ENCODE data around the gene SMYD5.

Gene SMYD5

GRCh38 chr2:73264783-73265182 lies 50.7 kb downstream of the SMYD5 start:
- Histone ChIP-seq H3K36me3 (ENCODE audit: insufficient read depth, low read length) (no peaks in the 10 kb centered on the region), H3K27me3 (ENCODE audit: control insufficient read depth, insufficient read depth, low read length) (peaks cover 31% of the 10 kb centered on the region), H3K4me3 (ENCODE audit: low read length) (no peak overlapping the region), H3K9ac (ENCODE audit: low read depth, low read length) (no peak overlapping the region), H3K4me2 (ENCODE audit: low read length) (no peak overlapping the region), H3K9me3 (replicated peaks; ENCODE audit: low read length) (no peaks in the 10 kb centered on the region), H3K4me1 (ENCODE audit: control insufficient read depth, insufficient read depth, low read length) (peaks cover 18% of the 10 kb centered on the region)

GRCh38 chr2:73265298-73266060 lies 51.4 kb downstream of the SMYD5 start:
- no peaks in the 10 kb centered on the region for H3K9me3 ChIP-seq (replicated peaks; ENCODE audit: low read length)
- no peak overlapping the region for H3K4me3 ChIP-seq (ENCODE audit: low read length)
- H3K4me1 ChIP-seq (ENCODE audit: control insufficient read depth, insufficient read depth, low read length) = peaks cover 18% of the 10 kb centered on the region
- peaks cover 37% of the 10 kb centered on the region for H3K27me3 ChIP-seq (ENCODE audit: control insufficient read depth, insufficient read depth, low read length)
- no peak overlapping the region for H3K9ac ChIP-seq (ENCODE audit: low read depth, low read length)
- no peak overlapping the region for H3K4me2 ChIP-seq (ENCODE audit: low read length)
- H3K36me3 ChIP-seq (ENCODE audit: insufficient read depth, low read length) = no peaks in the 10 kb centered on the region

- peaks cover 42% of the 10 kb centered on the region for H3K27me3 ChIP-seq (ENCODE audit: control insufficient read depth, insufficient read depth, low read length)
- no peak overlapping the region for H3K9ac ChIP-seq (ENCODE audit: low read depth, low read length)
- H3K4me2 ChIP-seq (ENCODE audit: low read length) = peak overlapping the region; percentile 49
- H3K4me3 ChIP-seq (ENCODE audit: low read length) = no peak overlapping the region
- H3K9me3 ChIP-seq (replicated peaks; ENCODE audit: low read length) = no peaks in the 10 kb centered on the region
- H3K36me3 ChIP-seq (ENCODE audit: insufficient read depth, low read length) = no peaks in the 10 kb centered on the region
- peaks cover 18% of the 10 kb centered on the region for H3K4me1 ChIP-seq (ENCODE audit: control insufficient read depth, insufficient read depth, low read length)
These were observed 52.2 kb downstream of the SMYD5 start for GRCh38 chr2:73266061-73266901.

- Histone ChIP-seq H3K9ac (ENCODE audit: low read depth, low read length) (no peak overlapping the region), H3K9me3 (replicated peaks; ENCODE audit: low read length) (no peaks in the 10 kb centered on the region), H3K4me3 (ENCODE audit: low read length) (no peak overlapping the region), H3K36me3 (ENCODE audit: insufficient read depth, low read length) (no peaks in the 10 kb centered on the region), H3K27me3 (ENCODE audit: control insufficient read depth, insufficient read depth, low read length) (peaks cover 42% of the 10 kb centered on the region), H3K4me2 (ENCODE audit: low read length) (peak overlapping the region; percentile 49), H3K4me1 (ENCODE audit: control insufficient read depth, insufficient read depth, low read length) (peaks cover 18% of the 10 kb centered on the region)
These were observed 53.0 kb downstream of the SMYD5 start for GRCh38 chr2:73267008-73267407.

GRCh38 chr2:73268366-73268829 lies 54.4 kb downstream of the SMYD5 start:
- Histone ChIP-seq H3K4me2 (ENCODE audit: low read length) (peak overlapping the region; percentile 74), H3K4me1 (ENCODE audit: control insufficient read depth, insufficient read depth, low read length) (peaks cover 18% of the 10 kb centered on the region), H3K27me3 (ENCODE audit: control insufficient read depth, insufficient read depth, low read length) (peaks cover 42% of the 10 kb centered on the region), H3K4me3 (ENCODE audit: low read length) (peak overlapping the region; percentile 3), H3K9me3 (replicated peaks; ENCODE audit: low read length) (no peaks in the 10 kb centered on the region), H3K36me3 (ENCODE audit: insufficient read depth, low read length) (no peaks in the 10 kb centered on the region), H3K9ac (ENCODE audit: low read depth, low read length) (no peak overlapping the region)

- H3K4me2 ChIP-seq (ENCODE audit: low read length) = peak overlapping the region; percentile 74
- peak overlapping the region; percentile 43 for H3K4me3 ChIP-seq (ENCODE audit: low read length)
- peaks cover 42% of the 10 kb centered on the region for H3K27me3 ChIP-seq (ENCODE audit: control insufficient read depth, insufficient read depth, low read length)
- H3K4me1 ChIP-seq (ENCODE audit: control insufficient read depth, insufficient read depth, low read length) = peaks cover 18% of the 10 kb centered on the region
- H3K9ac ChIP-seq (ENCODE audit: low read depth, low read length) = no peak overlapping the region
- no peaks in the 10 kb centered on the region for H3K9me3 ChIP-seq (replicated peaks; ENCODE audit: low read length)
- H3K36me3 ChIP-seq (ENCODE audit: insufficient read depth, low read length) = no peaks in the 10 kb centered on the region
These were observed 55.0 kb downstream of the SMYD5 start for GRCh38 chr2:73268830-73269685.

- Histone ChIP-seq H3K9ac (ENCODE audit: low read depth, low read length) (no peak overlapping the region), H3K36me3 (ENCODE audit: insufficient read depth, low read length) (no peaks in the 10 kb centered on the region), H3K4me2 (ENCODE audit: low read length) (peak overlapping the region; percentile 74), H3K4me3 (ENCODE audit: low read length) (no peak overlapping the region), H3K27me3 (ENCODE audit: control insufficient read depth, insufficient read depth, low read length) (peaks cover 42% of the 10 kb centered on the region), H3K9me3 (replicated peaks; ENCODE audit: low read length) (no peaks in the 10 kb centered on the region), H3K4me1 (ENCODE audit: control insufficient read depth, insufficient read depth, low read length) (peaks cover 18% of the 10 kb centered on the region)
These were observed 55.8 kb downstream of the SMYD5 start for GRCh38 chr2:73269686-73270465.

- Histone ChIP-seq H3K27me3 (ENCODE audit: control insufficient read depth, insufficient read depth, low read length) (peaks cover 37% of the 10 kb centered on the region), H3K4me2 (ENCODE audit: low read length) (no peak overlapping the region), H3K36me3 (ENCODE audit: insufficient read depth, low read length) (no peaks in the 10 kb centered on the region), H3K9ac (ENCODE audit: low read depth, low read length) (no peak overlapping the region), H3K9me3 (replicated peaks; ENCODE audit: low read length) (no peaks in the 10 kb centered on the region), H3K4me3 (ENCODE audit: low read length) (no peak overlapping the region), H3K4me1 (ENCODE audit: control insufficient read depth, insufficient read depth, low read length) (peaks cover 9% of the 10 kb centered on the region)
These were observed 58.2 kb downstream of the SMYD5 start for GRCh38 chr2:73272270-73272669.

Data from skeletal muscle satellite cell (primary cell).